ENCODE data around the gene NDUFB7.
"Not testable (repeated sequence)": the region's sequence is repeated elsewhere in the genome, so short reads cannot be mapped to it uniquely, and the experiment has no call there.

Gene NDUFB7

DNA sequence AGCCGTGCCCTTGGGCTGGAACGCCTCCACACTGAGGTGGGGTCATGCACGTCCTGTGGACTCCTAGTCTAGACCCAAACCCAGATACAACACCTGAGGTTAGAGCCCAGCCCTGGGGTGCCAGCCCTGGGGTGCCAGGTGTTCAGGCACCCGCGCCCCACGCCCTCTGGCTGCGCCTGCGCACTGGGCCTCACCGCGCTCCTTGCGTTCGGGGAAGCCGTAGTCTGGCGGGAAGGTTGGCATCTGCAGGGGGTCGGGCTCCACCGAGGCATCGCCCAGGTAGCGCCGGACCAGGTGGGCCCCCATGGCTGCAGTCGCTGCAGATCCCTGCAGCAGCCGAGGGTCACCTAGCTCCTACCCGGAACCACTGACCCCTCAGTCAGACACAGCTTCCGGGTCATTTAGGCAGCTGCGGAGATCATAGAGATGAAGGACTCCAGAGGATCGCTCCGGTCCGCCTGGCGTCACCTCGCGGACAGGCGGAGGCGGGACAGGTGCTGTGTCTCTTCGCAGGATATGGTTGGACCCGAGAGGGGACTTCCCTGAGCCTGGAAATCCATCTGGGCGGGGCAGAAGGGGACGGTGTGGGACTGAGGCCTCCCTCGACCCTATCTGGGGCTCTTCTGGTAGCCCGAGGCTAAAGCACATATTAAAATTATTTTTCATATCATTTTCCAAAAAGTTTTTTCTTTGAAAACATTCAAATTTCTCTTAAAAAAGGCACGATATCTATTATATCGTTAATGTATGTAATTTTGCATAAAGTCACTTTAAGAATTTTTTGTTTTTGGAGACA lies at the start of gene NDUFB7:
TSS of gene NDUFB7 (minus strand) at position 372 of the 796 bp plus-strand sequence. CDS start at position 306, 66 bp downstream.
- DNase-seq (ENCODE audit: low read depth): peak; percentile 78

- no peak for DNase-seq (ENCODE audit: low read depth)
Measured at GRCh38 chr19:14619404-14619803, 47.5 kb upstream of the NDUFB7 start.

- no peak for DNase-seq (ENCODE audit: low read depth)
Measured at GRCh38 chr19:14616407-14616806, 44.5 kb upstream of the NDUFB7 start.

GRCh38 chr19:14615623-14616022 lies 43.8 kb upstream of the NDUFB7 start:
- DNase-seq (ENCODE audit: low read depth): no peak

DNA sequence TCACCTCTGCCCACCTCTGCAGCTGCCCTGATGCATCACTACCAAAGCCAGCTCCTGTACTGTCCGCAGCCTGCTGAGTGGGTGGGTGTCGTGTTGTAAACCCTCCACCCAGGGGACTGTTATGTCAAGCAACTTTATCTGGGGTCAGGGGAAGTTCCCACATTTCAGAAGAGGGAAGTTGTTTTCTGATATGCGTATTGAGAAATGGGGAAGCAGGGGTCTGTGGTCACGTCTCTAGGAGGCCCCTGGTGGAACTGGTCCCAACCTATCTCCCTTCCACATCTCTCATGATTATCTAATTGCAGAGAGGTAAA lies 42.2 kb upstream of the NDUFB7 start:
- no peak for DNase-seq (ENCODE audit: low read depth)

GRCh38 chr19:14613399-14614098 lies 41.7 kb upstream of the NDUFB7 start:
- DNase-seq (ENCODE audit: low read depth): not testable (repeated sequence)

DNA sequence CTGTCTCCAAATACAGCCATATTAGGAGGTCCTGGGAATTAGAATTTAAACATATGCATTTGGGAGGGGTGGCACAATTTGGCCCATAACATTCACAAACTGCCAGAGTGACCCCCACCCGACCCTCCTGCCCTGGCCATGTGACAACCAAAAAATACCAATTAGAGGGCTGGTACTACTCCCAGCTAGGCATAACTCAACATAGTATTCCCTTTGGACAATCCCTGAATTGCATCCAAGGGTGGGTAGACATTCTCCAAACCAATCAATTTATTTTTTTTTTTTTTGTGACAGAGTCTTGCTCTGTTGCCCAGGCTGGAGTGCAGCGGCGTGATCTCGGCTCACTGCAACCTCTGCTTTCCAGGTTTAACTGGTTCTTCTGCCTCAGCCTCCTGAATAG lies 40.8 kb upstream of the NDUFB7 start:
- DNase-seq (ENCODE audit: low read depth): no peak

DNA sequence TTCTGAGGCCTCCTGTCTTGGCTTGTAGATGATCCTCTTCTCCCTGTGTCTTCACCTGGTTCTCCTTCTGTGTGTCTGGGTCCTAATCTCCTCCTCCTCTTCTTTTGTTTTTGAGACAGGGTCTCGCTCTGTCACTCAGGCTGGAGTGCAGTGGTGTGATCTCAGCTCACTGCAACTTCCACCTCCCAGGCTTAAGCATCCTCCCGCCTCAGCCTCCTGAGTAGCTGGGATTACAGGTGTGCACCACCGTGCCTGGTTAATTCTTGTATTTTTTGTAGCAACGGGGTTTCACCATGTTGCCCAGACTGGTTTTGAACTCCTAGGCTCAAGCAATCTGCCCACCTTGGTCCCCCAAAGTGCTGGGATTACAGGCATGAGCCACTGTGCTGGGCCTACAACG lies 40.4 kb upstream of the NDUFB7 start:
- not testable (repeated sequence) for DNase-seq (ENCODE audit: low read depth)

GRCh38 chr19:14611051-14611450 lies 39.2 kb upstream of the NDUFB7 start:
- no peak for DNase-seq (ENCODE audit: low read depth)

- no peak for DNase-seq (ENCODE audit: low read depth)
Measured at GRCh38 chr19:14606627-14607026, 34.8 kb upstream of the NDUFB7 start.

GRCh38 chr19:14603990-14604387 lies 32.1 kb upstream of the NDUFB7 start:
- DNase-seq (ENCODE audit: low read depth): no peak

GRCh38 chr19:14599548-14600147 lies 27.8 kb upstream of the NDUFB7 start:
- DNase-seq (ENCODE audit: low read depth): no peak

GRCh38 chr19:14595558-14595957 lies 23.7 kb upstream of the NDUFB7 start:
- no peak for DNase-seq (ENCODE audit: low read depth)

GRCh38 chr19:14589433-14589832 lies 17.6 kb upstream of the NDUFB7 start:
- DNase-seq (ENCODE audit: low read depth): not testable (repeated sequence)

DNA sequence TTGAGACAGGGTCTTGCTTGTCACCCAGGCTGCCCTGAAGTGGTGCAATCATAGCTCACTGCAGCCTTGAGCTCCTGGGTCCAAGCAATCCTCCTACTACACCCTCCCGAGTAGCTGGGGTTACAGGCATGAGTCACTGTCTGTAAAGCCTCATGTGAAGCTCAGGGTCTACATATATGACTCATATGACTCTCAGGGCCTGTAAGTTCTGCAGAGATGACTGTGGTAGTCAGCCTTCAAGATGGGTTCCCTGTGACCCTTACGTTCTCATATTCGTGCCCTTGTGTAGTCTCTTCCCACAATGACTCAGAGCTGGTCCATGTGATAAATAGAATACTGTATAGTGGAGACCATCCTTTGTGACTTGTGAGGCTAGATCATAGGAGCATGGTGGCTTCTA lies 13.3 kb upstream of the NDUFB7 start:
- not testable (repeated sequence) for DNase-seq (ENCODE audit: low read depth)

GRCh38 chr19:14584372-14584771 lies 12.5 kb upstream of the NDUFB7 start:
- not testable (repeated sequence) for DNase-seq (ENCODE audit: low read depth)

GRCh38 chr19:14582894-14583340 lies 11.1 kb upstream of the NDUFB7 start, which contains the start of gene CLEC17A:
CLEC17A (plus strand) TSS chr19:14583084; CDS start chr19:14583161, 77 bp downstream.
- no peak for DNase-seq (ENCODE audit: low read depth)

GRCh38 chr19:14580623-14581237 lies 8.9 kb upstream of the NDUFB7 start:
- no peak for DNase-seq (ENCODE audit: low read depth)

DNA sequence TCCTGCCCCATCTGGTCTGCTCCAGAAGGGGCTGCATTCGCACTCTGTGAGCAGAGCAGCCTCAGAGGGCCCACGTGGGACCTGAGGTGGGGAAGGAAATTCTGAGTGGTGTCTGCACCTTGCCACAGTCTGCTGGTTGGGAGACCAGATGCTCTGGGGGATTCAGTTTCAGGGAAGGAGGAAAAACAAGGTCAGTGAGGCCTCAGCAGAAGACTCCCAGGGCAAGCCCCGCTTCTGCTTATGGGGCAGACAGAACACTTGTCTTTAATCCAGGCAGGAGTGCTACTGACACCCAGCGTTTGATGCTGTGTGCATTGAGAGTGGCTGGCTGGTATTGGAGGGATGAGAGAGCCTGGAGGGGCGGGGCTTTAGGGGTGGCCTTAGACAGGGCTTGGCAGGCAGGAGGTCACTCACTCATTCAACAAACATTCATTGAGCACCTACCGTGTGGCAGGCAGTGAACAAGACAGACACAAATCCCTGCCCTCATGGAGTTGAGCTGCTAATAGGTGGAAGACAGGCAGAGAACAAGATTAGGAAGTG lies 6.1 kb upstream of the NDUFB7 start:
- DNase-seq (ENCODE audit: low read depth): no peak

GRCh38 chr19:14577264-14577663 lies 5.4 kb upstream of the NDUFB7 start:
- DNase-seq (ENCODE audit: low read depth): no peak

GRCh38 chr19:14576363-14576762 lies 4.5 kb upstream of the NDUFB7 start:
- DNase-seq (ENCODE audit: low read depth): no peak

DNA sequence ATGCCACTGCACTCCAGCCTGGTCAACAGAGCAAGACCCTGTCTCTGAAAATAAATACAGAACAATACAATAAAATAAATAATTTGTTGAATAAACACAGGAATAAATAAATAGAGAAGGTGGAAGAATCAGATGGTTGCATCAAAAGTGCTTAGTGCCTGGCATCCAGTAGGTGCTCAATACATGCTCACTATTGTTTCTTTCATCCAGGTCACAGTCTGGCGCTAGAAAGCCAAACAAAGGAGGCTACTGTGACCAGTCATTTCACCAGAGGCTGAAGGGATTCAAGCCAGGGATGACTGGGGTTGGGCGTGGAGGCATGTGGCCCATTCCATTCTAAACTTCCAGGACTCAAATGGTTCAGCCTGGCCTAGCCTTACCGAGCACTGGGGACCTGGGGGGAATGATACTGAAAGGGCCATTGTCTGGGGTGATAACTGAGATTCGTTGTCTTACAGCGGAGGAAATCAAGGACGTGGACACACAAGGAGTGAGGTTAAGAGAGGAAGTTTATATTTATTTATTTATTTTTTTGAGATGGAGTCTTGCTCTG lies 3.6 kb upstream of the NDUFB7 start:
- no peak for DNase-seq (ENCODE audit: low read depth)

Measured in activated T-cell treated with anti-CD3 and anti-CD28 coated beads for 1 hour (primary cell).